ENCODE results near the gene PRRT1.

PRRT1 gene

DNA sequence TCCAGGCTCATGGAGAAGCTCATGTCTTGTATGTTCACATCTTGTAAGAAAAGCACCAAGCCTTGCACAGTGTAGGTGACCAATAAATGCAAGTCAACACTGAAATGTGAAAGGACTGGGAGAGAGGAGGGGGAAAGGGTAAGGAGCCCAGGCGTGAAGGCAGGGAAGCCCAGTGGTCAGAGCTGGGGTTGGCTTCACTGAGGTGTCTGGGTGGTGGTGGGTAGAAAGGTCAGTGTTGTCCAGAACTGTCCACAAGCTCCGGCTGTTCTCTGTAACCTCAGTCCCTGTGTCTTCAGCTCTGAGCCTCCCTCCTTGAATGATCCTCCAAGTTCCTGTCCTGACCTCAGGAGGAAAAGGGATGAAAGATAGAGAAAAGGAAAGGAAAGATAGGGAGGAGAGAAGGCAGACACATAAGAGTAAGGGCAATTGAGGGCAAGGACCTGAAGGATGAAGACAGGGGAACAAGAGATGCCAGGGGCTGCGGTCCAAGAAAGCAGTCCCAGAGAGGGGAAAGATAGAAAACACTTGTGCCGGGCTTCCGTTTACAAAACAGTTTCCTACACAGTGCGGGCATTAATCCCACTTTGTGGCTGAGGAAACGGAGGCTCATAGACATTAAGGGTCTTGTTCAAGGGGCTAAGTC lies 40.2 kb downstream of the PRRT1 start:
- Histone ChIP-seq H3K9me2 (replicated peaks; ENCODE audit: low read depth, low read length) (no peaks in the 10 kb centered on the region), H3K4me3 (ENCODE audit: low read length, poor library complexity, severe bottlenecking) (no peak overlapping the region), H4K20me1 (ENCODE audit: insufficient read depth, low read length, poor library complexity, severe bottlenecking) (no peaks in the 10 kb centered on the region), H2AFZ (ENCODE audit: low read length) (no peak overlapping the region), H3K4me1 (ENCODE audit: insufficient read depth, low read length, poor library complexity, severe bottlenecking) (no peaks in the 10 kb centered on the region), H3K36me3 (ENCODE audit: insufficient read depth, low read length) (peaks cover 12% of the 10 kb centered on the region; the same call in 1 of the 2 replicates), H3K4me2 (ENCODE audit: low read depth, low read length, poor library complexity, severe bottlenecking) (no peak overlapping the region), H3F3A (ENCODE audit: low read depth) (no peaks in the 10 kb centered on the region), H3K79me2 (ENCODE audit: insufficient read depth, low read length) (no peaks in the 10 kb centered on the region), H3K9me3 (ENCODE audit: insufficient read depth, low read depth, low read length) (no peaks in the 10 kb centered on the region), H3K27me3 (ENCODE audit: insufficient read depth, low read length, poor library complexity, severe bottlenecking) (no peaks in the 10 kb centered on the region), H3K9ac (ENCODE audit: low read depth, low read length, poor library complexity, severe bottlenecking) (no peak overlapping the region)
- TF ChIP-seq EZH2phosphoT487 (IDR thresholded peaks at IDR 0.05; ENCODE audit: borderline replicate concordance): no peak
- TF ChIP-seq, protein P1, sequence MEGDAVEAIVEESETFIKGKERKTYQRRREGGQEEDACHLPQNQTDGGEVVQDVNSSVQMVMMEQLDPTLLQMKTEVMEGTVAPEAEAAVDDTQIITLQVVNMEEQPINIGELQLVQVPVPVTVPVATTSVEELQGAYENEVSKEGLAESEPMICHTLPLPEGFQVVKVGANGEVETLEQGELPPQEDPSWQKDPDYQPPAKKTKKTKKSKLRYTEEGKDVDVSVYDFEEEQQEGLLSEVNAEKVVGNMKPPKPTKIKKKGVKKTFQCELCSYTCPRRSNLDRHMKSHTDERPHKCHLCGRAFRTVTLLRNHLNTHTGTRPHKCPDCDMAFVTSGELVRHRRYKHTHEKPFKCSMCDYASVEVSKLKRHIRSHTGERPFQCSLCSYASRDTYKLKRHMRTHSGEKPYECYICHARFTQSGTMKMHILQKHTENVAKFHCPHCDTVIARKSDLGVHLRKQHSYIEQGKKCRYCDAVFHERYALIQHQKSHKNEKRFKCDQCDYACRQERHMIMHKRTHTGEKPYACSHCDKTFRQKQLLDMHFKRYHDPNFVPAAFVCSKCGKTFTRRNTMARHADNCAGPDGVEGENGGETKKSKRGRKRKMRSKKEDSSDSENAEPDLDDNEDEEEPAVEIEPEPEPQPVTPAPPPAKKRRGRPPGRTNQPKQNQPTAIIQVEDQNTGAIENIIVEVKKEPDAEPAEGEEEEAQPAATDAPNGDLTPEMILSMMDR (conservative IDR thresholded peaks at IDR 0.05; ENCODE audit: low read length): no peak

DNA sequence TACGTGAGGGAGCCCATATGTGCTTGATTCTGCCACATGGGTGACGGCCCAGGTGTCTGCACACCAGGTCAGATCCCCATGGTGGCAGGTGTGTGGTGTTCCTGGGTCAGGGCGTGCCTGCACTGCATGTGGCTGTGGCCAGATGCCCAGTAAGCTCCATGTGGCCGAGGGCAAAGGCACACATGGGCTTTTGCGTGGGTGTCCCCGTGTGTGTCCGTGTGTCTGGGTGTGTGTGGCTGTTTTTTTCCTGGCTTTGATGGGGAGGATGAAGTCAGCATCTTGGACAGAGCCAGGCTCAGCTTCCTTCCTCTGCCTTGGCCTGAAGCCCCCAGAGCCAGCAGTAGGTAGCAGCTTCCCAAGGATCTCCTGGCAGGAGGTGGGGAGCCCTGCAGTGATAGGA lies 41.1 kb downstream of the PRRT1 start:
- peaks cover 2% of the 10 kb centered on the region; the same call in 1 of the 2 replicates for H3K36me3 ChIP-seq (ENCODE audit: insufficient read depth, low read length)
- H3K27me3 ChIP-seq (ENCODE audit: insufficient read depth, low read length, poor library complexity, severe bottlenecking): no peaks in the 10 kb centered on the region
- H3K4me2 ChIP-seq (ENCODE audit: low read depth, low read length, poor library complexity, severe bottlenecking): no peak overlapping the region
- no peaks in the 10 kb centered on the region for H3K9me3 ChIP-seq (ENCODE audit: insufficient read depth, low read depth, low read length)
- H3K4me3 ChIP-seq (ENCODE audit: low read length, poor library complexity, severe bottlenecking): no peak overlapping the region
- H3F3A ChIP-seq (ENCODE audit: low read depth): no peaks in the 10 kb centered on the region
- no peak overlapping the region for H2AFZ ChIP-seq (ENCODE audit: low read length)
- H3K9ac ChIP-seq (ENCODE audit: low read depth, low read length, poor library complexity, severe bottlenecking): no peak overlapping the region
- H3K9me2 ChIP-seq (replicated peaks; ENCODE audit: low read depth, low read length): no peaks in the 10 kb centered on the region
- H4K20me1 ChIP-seq (ENCODE audit: insufficient read depth, low read length, poor library complexity, severe bottlenecking): no peaks in the 10 kb centered on the region
- TF ChIP-seq EZH2phosphoT487 (IDR thresholded peaks at IDR 0.05; ENCODE audit: borderline replicate concordance): no peak
- TF ChIP-seq, protein P1 (conservative IDR thresholded peaks at IDR 0.05; ENCODE audit: low read length): no peak
- H3K79me2 ChIP-seq (ENCODE audit: insufficient read depth, low read length): no peaks in the 10 kb centered on the region
- no peaks in the 10 kb centered on the region for H3K4me1 ChIP-seq (ENCODE audit: insufficient read depth, low read length, poor library complexity, severe bottlenecking)

DNA sequence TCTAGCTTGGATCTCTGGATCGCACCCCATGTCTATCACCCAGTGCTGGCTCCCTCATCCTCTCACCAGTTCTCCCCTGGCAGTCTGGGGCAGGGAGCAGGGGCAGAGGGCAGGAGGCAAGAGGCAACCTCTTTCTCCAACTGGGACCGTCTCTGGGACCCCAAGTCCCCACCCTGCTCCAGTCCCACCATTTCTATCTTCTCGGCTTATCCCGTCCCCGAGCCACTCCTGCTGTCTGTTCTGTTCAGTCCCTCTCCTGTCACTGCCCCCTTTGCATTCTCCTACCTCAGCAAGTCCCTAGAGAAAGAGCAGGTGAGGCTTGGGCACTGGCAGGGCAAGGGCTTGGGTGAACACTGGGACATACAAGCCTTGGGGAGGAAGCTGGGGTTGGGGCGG lies 42.0 kb downstream of the PRRT1 start:
- Histone ChIP-seq H2AFZ (ENCODE audit: low read length) (no peak overlapping the region), H3K36me3 (ENCODE audit: insufficient read depth, low read length) (no peaks in the 10 kb centered on the region), H3K27me3 (ENCODE audit: insufficient read depth, low read length, poor library complexity, severe bottlenecking) (no peaks in the 10 kb centered on the region), H3K9me3 (ENCODE audit: insufficient read depth, low read depth, low read length) (no peaks in the 10 kb centered on the region), H3F3A (ENCODE audit: low read depth) (no peaks in the 10 kb centered on the region), H3K79me2 (ENCODE audit: insufficient read depth, low read length) (no peaks in the 10 kb centered on the region), H4K20me1 (ENCODE audit: insufficient read depth, low read length, poor library complexity, severe bottlenecking) (no peaks in the 10 kb centered on the region), H3K4me1 (ENCODE audit: insufficient read depth, low read length, poor library complexity, severe bottlenecking) (no peaks in the 10 kb centered on the region), H3K4me3 (ENCODE audit: low read length, poor library complexity, severe bottlenecking) (no peak overlapping the region), H3K9ac (ENCODE audit: low read depth, low read length, poor library complexity, severe bottlenecking) (no peak overlapping the region), H3K4me2 (ENCODE audit: low read depth, low read length, poor library complexity, severe bottlenecking) (no peak overlapping the region), H3K9me2 (replicated peaks; ENCODE audit: low read depth, low read length) (no peaks in the 10 kb centered on the region)
- TF ChIP-seq EZH2phosphoT487 (IDR thresholded peaks at IDR 0.05; ENCODE audit: borderline replicate concordance): no peak
- TF ChIP-seq, protein P1 (conservative IDR thresholded peaks at IDR 0.05; ENCODE audit: low read length): no peak
